Renal cortical epithelial cell (primary cell): ENCODE results near the gene KRT16. TPM values are rescaled to one million over a fixed set of nuclear protein-coding genes. Genes with fewer than 3 reads are reported as not detected.

Experiments
- total RNA-seq: library from RNA; depleted of rRNA; stranded (reverse); fragments of >200 nt; gene quantifications from 2 replicates; pipeline ENCODE4 v1.2.3, GENCODE V29; 2014

Gene KRT16
- total RNA-seq, 1 donor from 2014 or later: 0.70 TPM

Other genes with a start within 250 kb of the KRT16 start
- not detected in 2 replicates for gene KRT33B, start 243.0 kb downstream of the KRT16 start, total RNA-seq
- 0.05 and 26.4 TPM in 2 replicates for gene KRT34, start 230.5 kb downstream of the KRT16 start, total RNA-seq
- gene KRT31, start 215.2 kb downstream of the KRT16 start, total RNA-seq: not detected in 2 replicates
- gene KRT37, start 188.2 kb downstream of the KRT16 start, total RNA-seq: not detected in 2 replicates
- gene KRT38, start 171.8 kb downstream of the KRT16 start, total RNA-seq: not detected in 2 replicates
- gene KRT32, start 145.4 kb downstream of the KRT16 start, total RNA-seq: not detected in 2 replicates
- gene KRT35, start 131.6 kb downstream of the KRT16 start, total RNA-seq: not detected in 2 replicates
- not detected in 2 replicates for gene KRT36, start 122.9 kb downstream of the KRT16 start, total RNA-seq
- gene KRT13, start 107.2 kb downstream of the KRT16 start, total RNA-seq: not detected in 2 replicates
- gene KRT15, start 93.9 kb downstream of the KRT16 start, total RNA-seq: 0.99 and 2.8 TPM in 2 replicates
- gene KRT19, start 84.5 kb downstream of the KRT16 start, total RNA-seq: 844 and 5,183 TPM in 2 replicates
- gene KRT9, start 40.7 kb downstream of the KRT16 start, total RNA-seq: not detected in 2 replicates
- 0.25 and 4.2 TPM in 2 replicates for gene KRT14, start 25.9 kb downstream of the KRT16 start, total RNA-seq
- gene KRT17, start 11.8 kb upstream of the KRT16 start, total RNA-seq: 4.1 and 95.2 TPM in 2 replicates
- 65.3 and 499 TPM in 2 replicates for gene EIF1, start 76.1 kb upstream of the KRT16 start, total RNA-seq
- gene GAST, start 99.6 kb upstream of the KRT16 start, total RNA-seq: not detected in 2 replicates
- 0.17 and 0.45 TPM in 2 replicates for gene HAP1, start 121.9 kb upstream of the KRT16 start, total RNA-seq
- gene JUP, start 173.9 kb upstream of the KRT16 start, total RNA-seq: 268 and 464 TPM in 2 replicates
- 32.3 and 42.5 TPM in 2 replicates for gene P3H4, start 199.2 kb upstream of the KRT16 start, total RNA-seq
- 40.8 and 148 TPM in 2 replicates for gene FKBP10, start 200.2 kb upstream of the KRT16 start, total RNA-seq
- 43.4 and 74.0 TPM in 2 replicates for gene NT5C3B, start 223.5 kb upstream of the KRT16 start, total RNA-seq
- 0.15 TPM in 1 of 2 replicates, not detected in the other for gene KLHL10, start 225.1 kb upstream of the KRT16 start, total RNA-seq